ENCODE measurements around the gene SERPIND1.
"Not testable (repeated sequence)": the region's sequence is repeated elsewhere in the genome, so short reads cannot be mapped to it uniquely, and the experiment has no call there.

Gene SERPIND1

GRCh38 chr22:20748082-20748481 lies 25.8 kb upstream of the SERPIND1 start:
- no peak for DNase-seq

- DNase-seq: no peak
Observed at GRCh38 chr22:20748731-20749428, 25.0 kb upstream of the SERPIND1 start.

GRCh38 chr22:20749453-20749852 lies 24.5 kb upstream of the SERPIND1 start:
- no peak for DNase-seq

GRCh38 chr22:20750461-20751184 lies 23.3 kb upstream of the SERPIND1 start:
- DNase-seq: no peak

- DNase-seq: no peak
Observed at GRCh38 chr22:20751185-20751851, 22.6 kb upstream of the SERPIND1 start.

- no peak for DNase-seq
Observed at GRCh38 chr22:20752104-20752741, 21.7 kb upstream of the SERPIND1 start.

- DNase-seq: no peak
Observed at GRCh38 chr22:20752873-20753272, 21.0 kb upstream of the SERPIND1 start.

- no peak for DNase-seq
Observed at GRCh38 chr22:20756846-20757245, 17.1 kb upstream of the SERPIND1 start.

GRCh38 chr22:20758688-20759087 lies 15.2 kb upstream of the SERPIND1 start:
- no peak for DNase-seq

- no peak for DNase-seq
Observed at GRCh38 chr22:20760084-20760483, 13.8 kb upstream of the SERPIND1 start.

- no peak for DNase-seq
Observed at GRCh38 chr22:20761536-20761935, 12.4 kb upstream of the SERPIND1 start.

- no peak for DNase-seq
Observed at GRCh38 chr22:20762233-20762796, 11.6 kb upstream of the SERPIND1 start.

GRCh38 chr22:20763630-20764470 lies 10.1 kb upstream of the SERPIND1 start:
- no peak for DNase-seq

- no peak for DNase-seq
Observed at GRCh38 chr22:20764471-20764720, 9.5 kb upstream of the SERPIND1 start.

- no peak for DNase-seq
Observed at GRCh38 chr22:20764729-20765128, 9.2 kb upstream of the SERPIND1 start.

- DNase-seq: no peak
Observed at GRCh38 chr22:20765938-20766337, 8.0 kb upstream of the SERPIND1 start.

GRCh38 chr22:20766530-20766929 lies 7.4 kb upstream of the SERPIND1 start:
- DNase-seq: no peak

- DNase-seq: not testable (repeated sequence)
Observed at GRCh38 chr22:20769496-20769826, 4.5 kb upstream of the SERPIND1 start.

- DNase-seq: no peak
Observed at GRCh38 chr22:20771918-20772625, 1.8 kb upstream of the SERPIND1 start.

GRCh38 chr22:20774882-20775281 lies 969 bp downstream of the SERPIND1 start:
- DNase-seq: no peak

GRCh38 chr22:20775342-20775895 lies 1.5 kb downstream of the SERPIND1 start:
- DNase-seq: no peak

Data from activated CD4-positive, alpha-beta T cell treated with anti-CD3 and anti-CD28 coated beads for 1 hour (primary cell).